ENCODE results near the gene OR6Q1. TPM values are rescaled to one million over a fixed set of nuclear protein-coding genes. Genes with fewer than 3 reads are reported as not detected.
A peak's percentile ranks its signal among the peaks of the same experiment; 100 is the strongest.

OR6Q1 gene
- total and polyA plus RNA-seq, 2 experiments from 2014 or later: not detected

GRCh38 chr11:58004664-58005063, 26.1 kb upstream of the OR6Q1 start:
- no peak overlapping the region for H3K4me3 ChIP-seq
- no peak overlapping the region for H3K4me3 Mint-ChIP-seq
- DNase-seq (ENCODE audit: low spot score) (no peak), ATAC-seq (no peak)
- TF ChIP-seq, protein P1, sequence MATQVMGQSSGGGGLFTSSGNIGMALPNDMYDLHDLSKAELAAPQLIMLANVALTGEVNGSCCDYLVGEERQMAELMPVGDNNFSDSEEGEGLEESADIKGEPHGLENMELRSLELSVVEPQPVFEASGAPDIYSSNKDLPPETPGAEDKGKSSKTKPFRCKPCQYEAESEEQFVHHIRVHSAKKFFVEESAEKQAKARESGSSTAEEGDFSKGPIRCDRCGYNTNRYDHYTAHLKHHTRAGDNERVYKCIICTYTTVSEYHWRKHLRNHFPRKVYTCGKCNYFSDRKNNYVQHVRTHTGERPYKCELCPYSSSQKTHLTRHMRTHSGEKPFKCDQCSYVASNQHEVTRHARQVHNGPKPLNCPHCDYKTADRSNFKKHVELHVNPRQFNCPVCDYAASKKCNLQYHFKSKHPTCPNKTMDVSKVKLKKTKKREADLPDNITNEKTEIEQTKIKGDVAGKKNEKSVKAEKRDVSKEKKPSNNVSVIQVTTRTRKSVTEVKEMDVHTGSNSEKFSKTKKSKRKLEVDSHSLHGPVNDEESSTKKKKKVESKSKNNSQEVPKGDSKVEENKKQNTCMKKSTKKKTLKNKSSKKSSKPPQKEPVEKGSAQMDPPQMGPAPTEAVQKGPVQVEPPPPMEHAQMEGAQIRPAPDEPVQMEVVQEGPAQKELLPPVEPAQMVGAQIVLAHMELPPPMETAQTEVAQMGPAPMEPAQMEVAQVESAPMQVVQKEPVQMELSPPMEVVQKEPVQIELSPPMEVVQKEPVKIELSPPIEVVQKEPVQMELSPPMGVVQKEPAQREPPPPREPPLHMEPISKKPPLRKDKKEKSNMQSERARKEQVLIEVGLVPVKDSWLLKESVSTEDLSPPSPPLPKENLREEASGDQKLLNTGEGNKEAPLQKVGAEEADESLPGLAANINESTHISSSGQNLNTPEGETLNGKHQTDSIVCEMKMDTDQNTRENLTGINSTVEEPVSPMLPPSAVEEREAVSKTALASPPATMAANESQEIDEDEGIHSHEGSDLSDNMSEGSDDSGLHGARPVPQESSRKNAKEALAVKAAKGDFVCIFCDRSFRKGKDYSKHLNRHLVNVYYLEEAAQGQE (IDR thresholded peaks at IDR 0.05; ENCODE audit: unreplicated experiment): no peak
- TF ChIP-seq JUNB (IDR thresholded peaks at IDR 0.05; ENCODE audit: unreplicated experiment) (no peak), POLR2AphosphoS5 (IDR thresholded peaks at IDR 0.05; ENCODE audit: low read depth) (no peak), EZH2 (IDR thresholded peaks at IDR 0.05; ENCODE audit: low read depth, unreplicated experiment) (no peak), EZH2phosphoT487 (IDR thresholded peaks at IDR 0.05; ENCODE audit: unreplicated experiment) (no peak), ETS1 (IDR thresholded peaks at IDR 0.05) (no peak), NANOG (IDR thresholded peaks at IDR 0.05; ENCODE audit: borderline replicate concordance) (no peak), STAT1 (IDR thresholded peaks at IDR 0.05; ENCODE audit: unreplicated experiment) (no peak), ZNF331 (CRISPR knock-in tag; IDR thresholded peaks at IDR 0.05; ENCODE audit: low read depth) (no peak), CREB1 (CRISPR knock-in tag; IDR thresholded peaks at IDR 0.05; ENCODE audit: low read depth) (no peak)
- H3F3A ChIP-seq (replicated peaks; ENCODE audit: low read depth): no peaks in the 10 kb centered on the region
- peaks cover 4% of the 10 kb centered on the region; the same call in 2 of the 3 replicates for H3K4me1 Mint-ChIP-seq
- H3K36me3 ChIP-seq (ENCODE audit: insufficient read depth): no peaks in the 10 kb centered on the region
- H3K27ac Mint-ChIP-seq: no peak overlapping the region
- peaks cover 7% of the 10 kb centered on the region; the same call in 2 of the 3 replicates for H3K36me3 Mint-ChIP-seq (ENCODE audit: low read depth)
- H3K27me3 ChIP-seq (ENCODE audit: insufficient read depth): no peaks in the 10 kb centered on the region
- H3K27ac ChIP-seq (ENCODE audit: low read depth): no peak overlapping the region
- H3K79me2 ChIP-seq (replicated peaks; ENCODE audit: insufficient read depth): no peaks in the 10 kb centered on the region
- peaks cover 7% of the 10 kb centered on the region for H3K9me2 ChIP-seq (ENCODE audit: insufficient read depth)
- H3K4me2 ChIP-seq: no peak overlapping the region
- no peaks in the 10 kb centered on the region for H4K20me1 ChIP-seq (replicated peaks; ENCODE audit: insufficient read depth)
- peaks cover 15% of the 10 kb centered on the region for H3K9me3 Mint-ChIP-seq
- peaks cover 6% of the 10 kb centered on the region for H3K27me3 Mint-ChIP-seq (ENCODE audit: insufficient read depth, low read depth, poor library complexity)
- H3K4me1 ChIP-seq (ENCODE audit: insufficient read depth): no peaks in the 10 kb centered on the region
- peak overlapping the region; percentile 73; the same call in 1 of the 2 replicates for H2AFZ ChIP-seq

GRCh38 chr11:58006940-58007339, 23.8 kb upstream of the OR6Q1 start:
- peaks cover 4% of the 10 kb centered on the region; the same call in 2 of the 3 replicates for H3K4me1 Mint-ChIP-seq
- Histone ChIP-seq H3K36me3 (ENCODE audit: insufficient read depth) (no peaks in the 10 kb centered on the region), H3K79me2 (replicated peaks; ENCODE audit: insufficient read depth) (no peaks in the 10 kb centered on the region), H3K4me2 (no peak overlapping the region), H3K4me3 (no peak overlapping the region), H2AFZ (peak overlapping the region; percentile 49; the same call in 1 of the 2 replicates), H4K20me1 (replicated peaks; ENCODE audit: insufficient read depth) (no peaks in the 10 kb centered on the region), H3F3A (replicated peaks; ENCODE audit: low read depth) (no peaks in the 10 kb centered on the region), H3K4me1 (ENCODE audit: insufficient read depth) (no peaks in the 10 kb centered on the region), H3K27ac (ENCODE audit: low read depth) (no peak overlapping the region), H3K9me2 (ENCODE audit: insufficient read depth) (peaks cover 7% of the 10 kb centered on the region; the same call in 1 of the 2 replicates), H3K27me3 (ENCODE audit: insufficient read depth) (no peaks in the 10 kb centered on the region)
- H3K27me3 Mint-ChIP-seq (ENCODE audit: insufficient read depth, low read depth, poor library complexity): peaks cover 3% of the 10 kb centered on the region
- no peaks in the 10 kb centered on the region; the same call in 2 of the 3 replicates for H3K9me3 Mint-ChIP-seq
- no peak overlapping the region for H3K4me3 Mint-ChIP-seq
- ATAC-seq (no peak), DNase-seq (ENCODE audit: low spot score) (no peak)
- TF ChIP-seq ETS1 (IDR thresholded peaks at IDR 0.05): no peak
- no peak for TF ChIP-seq EZH2phosphoT487 (IDR thresholded peaks at IDR 0.05; ENCODE audit: unreplicated experiment)
- no peak for TF ChIP-seq ZNF114 (CRISPR knock-in tag; IDR thresholded peaks at IDR 0.05)
- no peaks in the 10 kb centered on the region for H3K36me3 Mint-ChIP-seq (ENCODE audit: low read depth)
- no peak overlapping the region for H3K27ac Mint-ChIP-seq

Data from GM23338 (cell line).